OCI-LY1 (cell line): Measurements from ENCODE around the gene TRPC4.

ENCODE experiments used
- H2AFZ ChIP-seq: fragments of 200-600 bp; sonication (generic), shearing (Covaris generic); 2 replicates; pipeline ENCODE4 v1.6.0; 2014; ENCODE audit warnings: antibody characterized with exemption, mild to moderate bottlenecking, low read length
- H3F3A ChIP-seq: fragments of 200-600 bp; sonication (generic), shearing (Covaris generic); 2 replicates; pipeline ENCODE4 v1.6.0; 2014; ENCODE audit warnings: mild to moderate bottlenecking, antibody characterized with exemption, low read length, moderate library complexity; ENCODE audit not compliant: insufficient read depth
- H3K27ac ChIP-seq: fragments of 200-600 bp; sonication (generic); 2 replicates; pipeline ENCODE4 v1.5.1; 2014; ENCODE audit warnings: low read length, mixed run types, mild to moderate bottlenecking, low read depth; ENCODE audit not compliant: poor library complexity, severe bottlenecking
- H3K27me3 ChIP-seq: fragments of 200-600 bp; sonication (generic); 2 replicates; pipeline ENCODE4 v1.6.0; 2014; ENCODE audit warnings: antibody characterized with exemption, mild to moderate bottlenecking, low read length, moderate library complexity; ENCODE audit not compliant: insufficient read depth
- H3K36me3 ChIP-seq: fragments of 200-600 bp; sonication (generic); 2 replicates; pipeline ENCODE4 v1.6.1; 2014; ENCODE audit warnings: mild to moderate bottlenecking, antibody characterized with exemption, low read length, moderate library complexity, mixed read lengths; ENCODE audit not compliant: insufficient read depth
- H3K4me1 ChIP-seq: fragments of 200-600 bp; sonication (generic); 2 replicates; pipeline ENCODE4 v1.5.1; 2014; ENCODE audit warnings: mild to moderate bottlenecking, low read length, moderate library complexity; ENCODE audit not compliant: insufficient read depth, severe bottlenecking
- H3K4me2 ChIP-seq: fragments of 200-600 bp; sonication (generic), shearing (Covaris generic); 2 replicates; pipeline ENCODE4 v1.6.1; 2014; ENCODE audit warnings: low read length
- H3K4me3 ChIP-seq: fragments of 200-600 bp; sonication (generic); 2 replicates; pipeline ENCODE4 v1.5.1; 2014; ENCODE audit warnings: low read length, low read depth, mild to moderate bottlenecking, mixed read lengths; ENCODE audit not compliant: poor library complexity, severe bottlenecking
- H3K79me2 ChIP-seq: fragments of 200-600 bp; shearing (Covaris generic); 2 replicates; pipeline ENCODE4 v1.6.1; 2016; ENCODE audit warnings: mixed run types, low read length, mixed read lengths; ENCODE audit not compliant: insufficient read depth
- H3K9ac ChIP-seq: fragments of 200-600 bp; sonication (generic), shearing (Covaris generic); 2 replicates; pipeline ENCODE4 v1.6.1; 2014; ENCODE audit warnings: mild to moderate bottlenecking, low read length, mixed read lengths
- H3K9me2 ChIP-seq: fragments of 200-600 bp; sonication (generic), shearing (Covaris generic); 2 replicates; pipeline ENCODE4 v1.6.1; 2014; ENCODE audit warnings: low read depth, mild to moderate bottlenecking, low read length, mixed read lengths
- H3K9me3 ChIP-seq: fragments of 200-600 bp; shearing (Covaris generic); 2 replicates; pipeline ENCODE4 v1.6.1; 2014; ENCODE audit warnings: low read length, mixed read lengths
- H4K20me1 ChIP-seq: fragments of 200-600 bp; sonication (generic), shearing (Covaris generic); 2 replicates; pipeline ENCODE4 v1.6.0; 2016; ENCODE audit warnings: mild to moderate bottlenecking, low read length; ENCODE audit not compliant: insufficient read depth
- CTCF ChIP-seq: fragments of 200-600 bp; sonication (generic), shearing (Covaris generic); IDR thresholded peaks from 2 replicates; pipeline ENCODE4 v1.5.1; 2017; ENCODE audit warnings: mild to moderate bottlenecking, antibody characterized with exemption, low read length, moderate library complexity, mixed read lengths
- EZH2 ChIP-seq: fragments of 200-600 bp; sonication (generic), shearing (Covaris generic); IDR thresholded peaks from 2 replicates; pipeline ENCODE4 v1.8.0; 2017; ENCODE audit warnings: borderline replicate concordance, mixed run types, mild to moderate bottlenecking, antibody characterized with exemption, low read length, moderate library complexity, mixed read lengths

TRPC4 gene

GRCh38 chr13:37615276-37615675, 254.3 kb downstream of the TRPC4 start:
- no peak overlapping the region for H2AFZ ChIP-seq
- no peaks in the 10 kb centered on the region for H3K79me2 ChIP-seq
- no peak overlapping the region for H3K9ac ChIP-seq
- H3K27me3 ChIP-seq: no peaks in the 10 kb centered on the region
- H3K4me2 ChIP-seq: no peak overlapping the region
- H3K4me3 ChIP-seq: no peak overlapping the region
- no peak overlapping the region for H3K27ac ChIP-seq
- H3F3A ChIP-seq: no peaks in the 10 kb centered on the region
- no peaks in the 10 kb centered on the region for H3K36me3 ChIP-seq
- no peaks in the 10 kb centered on the region for H3K4me1 ChIP-seq
- no peaks in the 10 kb centered on the region for H4K20me1 ChIP-seq
- no peaks in the 10 kb centered on the region for H3K9me2 ChIP-seq
- TF ChIP-seq EZH2: no peak
- no peak for TF ChIP-seq CTCF
- H3K9me3 ChIP-seq: no peaks in the 10 kb centered on the region

- Histone ChIP-seq H3K9ac (no peak overlapping the region), H2AFZ (no peak overlapping the region), H3K36me3 (no peaks in the 10 kb centered on the region), H3K79me2 (no peaks in the 10 kb centered on the region), H4K20me1 (no peaks in the 10 kb centered on the region), H3F3A (no peaks in the 10 kb centered on the region), H3K27me3 (no peaks in the 10 kb centered on the region), H3K9me2 (no peaks in the 10 kb centered on the region), H3K9me3 (no peaks in the 10 kb centered on the region), H3K27ac (no peak overlapping the region), H3K4me3 (no peak overlapping the region), H3K4me2 (no peak overlapping the region), H3K4me1 (no peaks in the 10 kb centered on the region)
- TF ChIP-seq CTCF (no peak), EZH2 (no peak)
Measured at GRCh38 chr13:37613638-37614037, 255.9 kb downstream of the TRPC4 start.

- H3K4me1 ChIP-seq: no peaks in the 10 kb centered on the region
- H3K9me3 ChIP-seq: no peaks in the 10 kb centered on the region
- H2AFZ ChIP-seq: no peak overlapping the region
- H3K4me2 ChIP-seq: no peak overlapping the region
- H3K9ac ChIP-seq: no peak overlapping the region
- H3K27ac ChIP-seq: no peak overlapping the region
- no peak overlapping the region for H3K4me3 ChIP-seq
- TF ChIP-seq CTCF (no peak), EZH2 (no peak)
- no peaks in the 10 kb centered on the region for H3K9me2 ChIP-seq
- no peaks in the 10 kb centered on the region for H3F3A ChIP-seq
- H3K36me3 ChIP-seq: no peaks in the 10 kb centered on the region
- no peaks in the 10 kb centered on the region for H4K20me1 ChIP-seq
- no peaks in the 10 kb centered on the region for H3K27me3 ChIP-seq
- no peaks in the 10 kb centered on the region for H3K79me2 ChIP-seq
Measured at GRCh38 chr13:37613236-37613635, 256.3 kb downstream of the TRPC4 start.
